GM12878 (cell line): Measurements from ENCODE around the gene ABCC9. TPM values are rescaled to one million over a fixed set of nuclear protein-coding genes. Genes with fewer than 3 reads are reported as not detected.

ENCODE experiments used
- ATAC-seq: fragments of 200-7000 bp; cut with Tn5 transposase; 3 replicates; pipeline ENCODE4 v1.9.1; 2020; ENCODE audit warnings: mild to moderate bottlenecking, moderate library complexity
- BruUV-seq: library from RNA; stranded (reverse); fragments of 400-500 nt; replicated peaks from 2 replicates; lab custom pipeline; 2021; lab: Mats Ljungman, UMichigan
- CTCF ChIA-PET: fragments of 300-600 bp; sonication (Branson Sonifier 250); formaldehyde crosslinking; extraction: SDS; loops from one replicate; lab custom pipeline; 2021; ENCODE audit warnings: inconsistent platforms; lab: Yijun Ruan, JAX
- POLR2A ChIA-PET: fragments of 350-600 bp; formaldehyde crosslinking; extraction: SDS; loops from one replicate; lab custom pipeline; 2021; ENCODE audit warnings: inconsistent platforms; lab: Charles Lee
- RAD21 ChIA-PET: fragments of 300-600 bp; sonication (Branson Sonifier 250); formaldehyde crosslinking; loops from one replicate; lab custom pipeline; 2023; ENCODE audit warnings: antibody characterized with exemption; ENCODE audit not compliant: unreplicated experiment; lab: Charles Lee
- SMC1A ChIA-PET: fragments of 300-600 bp; sonication (Branson Sonifier 250); formaldehyde crosslinking; loops from one replicate; lab custom pipeline; 2023; ENCODE audit not compliant: unreplicated experiment, uncharacterized antibody; lab: Charles Lee
- DNase-seq: peaks from one replicate; pipeline ENCODE4 v3.0.0-alpha.2; 2011; ENCODE audit warnings: low read depth, low spot score
- FAIRE-seq: peaks from 3 replicates; lab custom pipeline; 2011; peaks lifted over from hg19 to GRCh38; lab: Jason Lieb, UNC
- H2AFZ ChIP-seq: 2 replicates; pipeline ENCODE4 v1.6.0; 2011; ENCODE audit warnings: low read depth, low read length, control low read depth; ENCODE audit not compliant: control insufficient read depth
- H3K27ac ChIP-seq: 2 replicates; pipeline ENCODE4 v1.5.1; 2011; ENCODE audit warnings: control low read depth; ENCODE audit not compliant: control insufficient read depth, insufficient read depth
- H3K27me3 ChIP-seq, 2 experiments: replicated peaks in 1 of 2; 2 replicates each; pipeline versions ENCODE4 v1.6.0 to v1.6.1; 2011; ENCODE audit warnings: low read length in 1 of 2; ENCODE audit not compliant: control insufficient read depth in 2 of 2, insufficient read depth in 2 of 2
- H3K36me3 ChIP-seq, 2 experiments: 2 replicates each; pipeline ENCODE4 v1.5.1; 2011; ENCODE audit warnings: low read length in 1 of 2; ENCODE audit not compliant: control insufficient read depth in 2 of 2, insufficient read depth in 2 of 2
- H3K4me1 ChIP-seq: 2 replicates; pipeline ENCODE4 v1.6.1; 2011; ENCODE audit warnings: mild to moderate bottlenecking, low read length, moderate library complexity, mixed read lengths; ENCODE audit not compliant: control insufficient read depth, insufficient read depth
- H3K4me2 ChIP-seq: 2 replicates; pipeline ENCODE4 v1.6.0; 2011; ENCODE audit warnings: control low read depth; ENCODE audit not compliant: control insufficient read depth, insufficient read depth
- H3K4me3 ChIP-seq: fragments of 200-600 bp; sonication (generic); 2 replicates; pipeline ENCODE4 v1.5.1; 2016
- H3K79me2 ChIP-seq: 2 replicates; pipeline ENCODE4 v1.6.0; 2011; ENCODE audit warnings: low read length; ENCODE audit not compliant: control insufficient read depth, insufficient read depth
- H3K9ac ChIP-seq: 2 replicates; pipeline ENCODE4 v1.8.0; 2011; ENCODE audit warnings: low read length, control low read depth, mixed read lengths; ENCODE audit not compliant: control insufficient read depth, insufficient read depth
- H3K9me3 ChIP-seq: replicated peaks from 3 replicates; pipeline ENCODE4 v1.5.1; 2011; ENCODE audit warnings: mild to moderate bottlenecking, low read length; ENCODE audit not compliant: control insufficient read depth, insufficient read depth
- H4K20me1 ChIP-seq: 2 replicates; pipeline ENCODE4 v1.6.0; 2011; ENCODE audit not compliant: control insufficient read depth, insufficient read depth
- CBX3 ChIP-seq: fragments of 200-600 bp; sonication (generic); IDR thresholded peaks from 2 replicates; pipeline ENCODE4 v1.6.1; 2016; ENCODE audit warnings: low read depth, borderline replicate concordance
- EED ChIP-seq: sonication (generic); IDR thresholded peaks from 2 replicates; pipeline ENCODE4 v1.6.1; 2016; ENCODE audit warnings: antibody characterized with exemption, low read depth
- GABPA ChIP-seq: IDR thresholded peaks from 2 replicates; pipeline ENCODE4 v1.6.1; 2014; ENCODE audit warnings: antibody characterized with exemption, low read depth, mild to moderate bottlenecking, inconsistent platforms
- GATAD2B ChIP-seq: fragments of 450-650 bp; conservative IDR thresholded peaks from 2 replicates; pipeline ENCODE4 v1.6.1; 2017; ENCODE audit warnings: low read depth, mild to moderate bottlenecking, moderate library complexity
- KDM1A ChIP-seq: fragments of 200-600 bp; sonication (generic); IDR thresholded peaks from 2 replicates; pipeline ENCODE4 v1.6.1; 2016; ENCODE audit warnings: borderline replicate concordance
- LARP7 ChIP-seq: fragments of 450-650 bp; IDR thresholded peaks from 2 replicates; pipeline ENCODE4 v1.6.1; 2017; ENCODE audit warnings: mild to moderate bottlenecking
- NFIC ChIP-seq: IDR thresholded peaks from 2 replicates; pipeline ENCODE4 v1.6.1; 2012; ENCODE audit warnings: low read depth, mild to moderate bottlenecking, inconsistent platforms, low read length, moderate library complexity
- NFYB ChIP-seq: IDR thresholded peaks from 2 replicates; pipeline ENCODE4 v1.6.1; 2011; ENCODE audit warnings: low read depth, mild to moderate bottlenecking, low read length, improper control_type of control experiment, moderate library complexity; ENCODE audit not compliant: insufficient read depth
- RELA ChIP-seq: fragments of 450-650 bp; IDR thresholded peaks from 2 replicates; pipeline ENCODE4 v1.8.0; 2014; ENCODE audit warnings: borderline replicate concordance; ENCODE audit not compliant: partially characterized antibody
- SIX5 ChIP-seq: IDR thresholded peaks from 2 replicates; pipeline ENCODE4 v1.6.1; 2011; ENCODE audit warnings: mild to moderate bottlenecking, low read depth, low read length, moderate library complexity; ENCODE audit not compliant: severe bottlenecking
- SMARCA5 ChIP-seq: fragments of 450-650 bp; IDR thresholded peaks from 2 replicates; pipeline ENCODE4 v1.6.1; 2017; ENCODE audit warnings: mild to moderate bottlenecking
- TAF1 ChIP-seq: IDR thresholded peaks from 2 replicates; pipeline ENCODE4 v1.6.1; 2011; ENCODE audit warnings: mild to moderate bottlenecking, low read depth, low read length, borderline replicate concordance
- USF2 ChIP-seq: IDR thresholded peaks from 2 replicates; pipeline ENCODE4 v1.6.1; 2011; ENCODE audit warnings: low read depth, low read length, improper control_type of control experiment, borderline replicate concordance
- ZNF207 ChIP-seq: fragments of 450-650 bp; IDR thresholded peaks from 2 replicates; pipeline ENCODE4 v1.6.1; 2014; ENCODE audit warnings: antibody characterized with exemption, mild to moderate bottlenecking, borderline replicate concordance
- ZNF384 ChIP-seq: IDR thresholded peaks from 2 replicates; pipeline ENCODE4 v1.6.1; 2012; ENCODE audit warnings: low read depth, mild to moderate bottlenecking, low read length, improper control_type of control experiment, borderline replicate concordance
- ZZZ3 ChIP-seq: IDR thresholded peaks from 2 replicates; pipeline ENCODE4 v1.6.1; 2011; ENCODE audit warnings: low read depth; ENCODE audit not compliant: control insufficient read depth, insufficient read length
- WGBS: methylation state at CpG from one replicate; pipeline ENCODE4 v1.1.6; 2016; ENCODE audit warnings: low lambda C conversion rate; ENCODE audit not compliant: insufficient replicate concordance, insufficient coverage; ENCODE audit errors: missing lambda C conversion rate; 5-methylcytosine and 5-hydroxymethylcytosine counted together
- in situ Hi-C: fragments of 300-500 bp; cut with MboI; formaldehyde crosslinking; loops from 9 replicates; pipeline ENCODE4 v1.14.3; 2018; ENCODE audit warnings: mixed read lengths
- intact Hi-C: fragments of 100-400 bp; cut with micrococcal nuclease; formaldehyde crosslinking; loops from one replicate; pipeline ENCODE4 v1.14.2; 2022; ENCODE audit not compliant: unreplicated experiment
- polyA plus RNA-seq, 11 experiments: library from polyadenylated mRNA; depleted of rRNA in 4 of 11; unstranded in 6 of 11; stranded (reverse) in 5 of 11; fragments of >200 nt; fragmentation: Nextera tagmentation in 4 of 11; fragmentation: Illumina TruSeq in 1 of 11; extraction: Ambion mirVana in 4 of 11; extraction: Trizol in 1 of 11; gene quantifications; 1 replicate in 1 of 11; 2 replicates in 10 of 11; pipeline versions ENCODE4 v1.2.1 to v1.2.3, GENCODE V29; 2011 to 2016; ENCODE audit warnings: inconsistent platforms in 2 of 11, missing spikeins in 2 of 11, low read depth in 1 of 11
- total RNA-seq, 4 experiments: library from RNA; depleted of rRNA in 3 of 4; stranded (reverse); fragments of >200 nt in 3 of 4; fragmentation: Illumina TruSeq in 1 of 4; extraction: Trizol in 1 of 4; gene quantifications; 2 replicates each; pipeline versions ENCODE4 v1.2.1 to v1.2.3, GENCODE V29; 2013 to 2021

ABCC9 gene
- total and polyA plus RNA-seq, 10 of the 15 experiments (the other 5 are each of a cell fraction or from before 2014, with no cell fraction given), result under 0.01 to 0.10 (median 0.04) TPM; not detected in 2

- TF ChIP-seq RELA, result no peak
- no peak for TF ChIP-seq LARP7
- no peak for TF ChIP-seq ZNF384
- no peak for TF ChIP-seq NFIC
- TF ChIP-seq SIX5, result no peak
- no peak for TF ChIP-seq USF2
- TF ChIP-seq ZNF207, result no peak
- TF ChIP-seq EED, result no peak
- TF ChIP-seq TAF1, result no peak
- no peak for TF ChIP-seq SMARCA5
These were observed 169.9 kb downstream of the ABCC9 start (continued) for GRCh38 chr12:21771311-21771710.

- Histone ChIP-seq H3K9me3 (no peaks in the 10 kb centered on the region), H3K9ac (no peak overlapping the region), H3K4me3 (no peak overlapping the region), H3K36me3 (no peaks in the 10 kb centered on the region), H3K27me3 (peaks cover 0 to 4% of the 10 kb centered on the region in 2 experiments; a peak in 1 of 4 replicates), H3K79me2 (no peaks in the 10 kb centered on the region), H2AFZ (no peak overlapping the region), H3K4me1 (no peaks in the 10 kb centered on the region)
- CTCF ChIA-PET, result no interaction called here
- POLR2A ChIA-PET, result no interaction called here
- SMC1A ChIA-PET, result no interaction called here
- BruUV-seq, result no TSS peak
- intact Hi-C loops (no loop called here), in situ Hi-C loops (no loop called here)
- ATAC-seq (no peak), DNase-seq (no peak)
- 0% methylated on average over 2 of the region's 2 CpGs for WGBS
- TF ChIP-seq ZZZ3 (no peak), GATAD2B (no peak), GABPA (no peak), KDM1A (no peak), NFYB (no peak), CBX3 (no peak)
- TF ChIP-seq, all 136 proteins: peak for 0
- no peak for FAIRE-seq
- Histone ChIP-seq H3K4me2 (no peak overlapping the region), H3K27ac (no peak overlapping the region), H4K20me1 (no peaks in the 10 kb centered on the region)
- RAD21 ChIA-PET, result no interaction called here
These were observed 171.9 kb downstream of the ABCC9 start for GRCh38 chr12:21769307-21769706.
